Measurements from ENCODE around the gene SMPDL3B. TPM values are rescaled to one million over a fixed set of nuclear protein-coding genes. Genes with fewer than 3 reads are reported as not detected.

Gene SMPDL3B
- total and polyA plus RNA-seq, 2 donors, result 0.42 to 0.49 TPM

- Histone ChIP-seq H3K4me1 (ENCODE audit: insufficient read depth) (no peaks in the 10 kb centered on the region), H3K36me3 (ENCODE audit: insufficient read depth) (no peaks in the 10 kb centered on the region), H3K4me3 (ENCODE audit: low read depth, low read length) (no peak overlapping the region), H3K27ac (ENCODE audit: low read depth) (no peak overlapping the region)
- DNase-seq (ENCODE audit: extremely low spot score), result no peak
- WGBS, result 83% methylated on average over 4 of the region's 4 CpGs
These were observed 33.2 kb downstream of the SMPDL3B start for GRCh38 chr1:27967884-27968466.

- DNase-seq (ENCODE audit: extremely low spot score), result no peak
- no peaks in the 10 kb centered on the region for H3K4me1 ChIP-seq (ENCODE audit: insufficient read depth)
- H3K27ac ChIP-seq (ENCODE audit: low read depth), result no peak overlapping the region
- no peak overlapping the region for H3K4me3 ChIP-seq (ENCODE audit: low read depth, low read length)
- 41% methylated on average over 3 of the region's 3 CpGs for WGBS
- H3K36me3 ChIP-seq (ENCODE audit: insufficient read depth), result no peaks in the 10 kb centered on the region
These were observed 33.9 kb downstream of the SMPDL3B start for GRCh38 chr1:27968692-27969091.

GRCh38 chr1:27970401-27970800 is 35.6 kb downstream of the SMPDL3B start:
- Histone ChIP-seq H3K27ac (ENCODE audit: low read depth) (peak overlapping the region; percentile 71), H3K36me3 (ENCODE audit: insufficient read depth) (peaks cover 4% of the 10 kb centered on the region), H3K4me1 (ENCODE audit: insufficient read depth) (no peaks in the 10 kb centered on the region), H3K4me3 (ENCODE audit: low read depth, low read length) (no peak overlapping the region)
- whole genome bisulfite sequencing, result 75% methylated on average over 6 of the region's 6 CpGs
- DNase-seq (ENCODE audit: extremely low spot score), result no peak

GRCh38 chr1:27971674-27972073 is 36.9 kb downstream of the SMPDL3B start:
- Histone ChIP-seq H3K4me1 (ENCODE audit: insufficient read depth) (no peaks in the 10 kb centered on the region), H3K4me3 (ENCODE audit: low read depth, low read length) (no peak overlapping the region), H3K27ac (ENCODE audit: low read depth) (no peak overlapping the region), H3K36me3 (ENCODE audit: insufficient read depth) (peaks cover 4% of the 10 kb centered on the region)
- no peak for DNase-seq (ENCODE audit: extremely low spot score)

- H3K4me3 ChIP-seq (ENCODE audit: low read depth, low read length), result no peak overlapping the region
- no peak overlapping the region for H3K27ac ChIP-seq (ENCODE audit: low read depth)
- H3K36me3 ChIP-seq (ENCODE audit: insufficient read depth), result peaks cover 4% of the 10 kb centered on the region
- H3K4me1 ChIP-seq (ENCODE audit: insufficient read depth), result no peaks in the 10 kb centered on the region
- DNase-seq (ENCODE audit: extremely low spot score), result no peak
- WGBS, result 92% methylated on average over 4 of the region's 4 CpGs
These were observed 37.3 kb downstream of the SMPDL3B start for GRCh38 chr1:27972141-27972540.

GRCh38 chr1:27973771-27974416 is 39.1 kb downstream of the SMPDL3B start:
- Histone ChIP-seq H3K4me3 (ENCODE audit: low read depth, low read length) (no peak overlapping the region), H3K36me3 (ENCODE audit: insufficient read depth) (peaks cover 4% of the 10 kb centered on the region), H3K4me1 (ENCODE audit: insufficient read depth) (no peaks in the 10 kb centered on the region), H3K27ac (ENCODE audit: low read depth) (no peak overlapping the region)
- no peak for DNase-seq (ENCODE audit: extremely low spot score)
- WGBS, result 77% methylated on average over 4 of the region's 4 CpGs

GRCh38 chr1:27974417-27974781 is 39.6 kb downstream of the SMPDL3B start:
- H3K36me3 ChIP-seq (ENCODE audit: insufficient read depth), result peaks cover 4% of the 10 kb centered on the region
- no peak overlapping the region for H3K27ac ChIP-seq (ENCODE audit: low read depth)
- H3K4me1 ChIP-seq (ENCODE audit: insufficient read depth), result no peaks in the 10 kb centered on the region
- H3K4me3 ChIP-seq (ENCODE audit: low read depth, low read length), result no peak overlapping the region
- no peak for DNase-seq (ENCODE audit: extremely low spot score)

GRCh38 chr1:27979151-27979858 is 44.5 kb downstream of the SMPDL3B start:
- H3K4me3 ChIP-seq (ENCODE audit: low read depth, low read length), result no peak overlapping the region
- no peak overlapping the region for H3K27ac ChIP-seq (ENCODE audit: low read depth)
- peaks cover 1% of the 10 kb centered on the region for H3K36me3 ChIP-seq (ENCODE audit: insufficient read depth)
- WGBS, result 76% methylated on average over 1 of the region's 1 CpG
- no peaks in the 10 kb centered on the region for H3K4me1 ChIP-seq (ENCODE audit: insufficient read depth)
- no peak for DNase-seq (ENCODE audit: extremely low spot score)

- Histone ChIP-seq H3K27ac (ENCODE audit: low read depth) (no peak overlapping the region), H3K4me3 (ENCODE audit: low read depth, low read length) (no peak overlapping the region), H3K36me3 (ENCODE audit: insufficient read depth) (no peaks in the 10 kb centered on the region), H3K4me1 (ENCODE audit: insufficient read depth) (no peaks in the 10 kb centered on the region)
- 23% methylated on average over 2 of the region's 2 CpGs for WGBS
- DNase-seq (ENCODE audit: extremely low spot score), result no peak
These were observed 45.0 kb downstream of the SMPDL3B start for GRCh38 chr1:27979859-27980201.

GRCh38 chr1:27980216-27980845 is 45.5 kb downstream of the SMPDL3B start:
- WGBS, result 82% methylated on average over 1 of the region's 1 CpG
- H3K4me1 ChIP-seq (ENCODE audit: insufficient read depth), result no peaks in the 10 kb centered on the region
- DNase-seq (ENCODE audit: extremely low spot score), result no peak
- H3K36me3 ChIP-seq (ENCODE audit: insufficient read depth), result no peaks in the 10 kb centered on the region
- H3K4me3 ChIP-seq (ENCODE audit: low read depth, low read length), result no peak overlapping the region
- H3K27ac ChIP-seq (ENCODE audit: low read depth), result no peak overlapping the region

GRCh38 chr1:27981145-27981544 is 46.3 kb downstream of the SMPDL3B start:
- Histone ChIP-seq H3K4me3 (ENCODE audit: low read depth, low read length) (no peak overlapping the region), H3K4me1 (ENCODE audit: insufficient read depth) (no peaks in the 10 kb centered on the region), H3K36me3 (ENCODE audit: insufficient read depth) (no peaks in the 10 kb centered on the region), H3K27ac (ENCODE audit: low read depth) (no peak overlapping the region)
- DNase-seq (ENCODE audit: extremely low spot score), result no peak
- 86% methylated on average over 3 of the region's 3 CpGs for WGBS

GRCh38 chr1:27990920-27991537 is 56.2 kb downstream of the SMPDL3B start:
- Histone ChIP-seq H3K27ac (ENCODE audit: low read depth) (no peak overlapping the region), H3K36me3 (ENCODE audit: insufficient read depth) (peaks cover 4% of the 10 kb centered on the region), H3K4me1 (ENCODE audit: insufficient read depth) (no peaks in the 10 kb centered on the region), H3K4me3 (ENCODE audit: low read depth, low read length) (no peak overlapping the region)
- 93% methylated on average over 3 of the region's 3 CpGs for WGBS
- no peak for DNase-seq (ENCODE audit: extremely low spot score)

GRCh38 chr1:27992276-27992675 is 57.5 kb downstream of the SMPDL3B start:
- H3K36me3 ChIP-seq (ENCODE audit: insufficient read depth), result peaks cover 6% of the 10 kb centered on the region
- no peak overlapping the region for H3K4me3 ChIP-seq (ENCODE audit: low read depth, low read length)
- DNase-seq (ENCODE audit: extremely low spot score), result no peak
- 66% methylated on average over 6 of the region's 6 CpGs for WGBS
- no peak overlapping the region for H3K27ac ChIP-seq (ENCODE audit: low read depth)
- no peaks in the 10 kb centered on the region for H3K4me1 ChIP-seq (ENCODE audit: insufficient read depth)

GRCh38 chr1:27993241-27993640 is 58.4 kb downstream of the SMPDL3B start:
- no peak for DNase-seq (ENCODE audit: extremely low spot score)
- Histone ChIP-seq H3K4me1 (ENCODE audit: insufficient read depth) (no peaks in the 10 kb centered on the region), H3K27ac (ENCODE audit: low read depth) (no peak overlapping the region), H3K4me3 (ENCODE audit: low read depth, low read length) (no peak overlapping the region), H3K36me3 (ENCODE audit: insufficient read depth) (peaks cover 6% of the 10 kb centered on the region)
- 72% methylated on average over 3 of the region's 3 CpGs for whole genome bisulfite sequencing
